Endodermal cell (in vitro differentiated cells): Measurements from ENCODE around the gene RNF145. TPM values are rescaled to one million over a fixed set of nuclear protein-coding genes. Genes with fewer than 3 reads are reported as not detected.
"Not testable (repeated sequence)": the region's sequence is repeated elsewhere in the genome, so short reads cannot be mapped to it uniquely, and the experiment has no call there.

ENCODE experiments used
- DNase-seq: peaks from one replicate; pipeline ENCODE4 v3.0.0-alpha.2; 2017
- H3K27ac ChIP-seq: 2 replicates; pipeline ENCODE4 v1.5.1; 2013; ENCODE audit warnings: mild to moderate bottlenecking, low read depth, low read length, moderate library complexity
- H3K27me3 ChIP-seq: 2 replicates; pipeline ENCODE4 v1.6.1; 2013; ENCODE audit warnings: mild to moderate bottlenecking, low read length, moderate library complexity; ENCODE audit not compliant: insufficient read depth, control insufficient read depth, poor library complexity, severe bottlenecking
- H3K36me3 ChIP-seq: 2 replicates; pipeline ENCODE4 v1.7.0; 2013; ENCODE audit warnings: mild to moderate bottlenecking, low read length, moderate library complexity; ENCODE audit not compliant: control insufficient read depth, insufficient read depth
- H3K4me1 ChIP-seq: one replicate; pipeline ENCODE4 v1.7.0; 2013; ENCODE audit warnings: low read length; ENCODE audit not compliant: control insufficient read depth, insufficient read depth
- H3K4me3 ChIP-seq: 2 replicates; pipeline ENCODE4 v1.5.1; 2013; ENCODE audit warnings: mild to moderate bottlenecking, low read length, moderate library complexity
- H3K9ac ChIP-seq: 2 replicates; pipeline ENCODE4 v1.6.1; 2013; ENCODE audit warnings: mild to moderate bottlenecking, low read length, moderate library complexity; ENCODE audit not compliant: poor library complexity, severe bottlenecking; ENCODE audit errors: extremely low read depth
- H3K9me3 ChIP-seq: 2 replicates; pipeline ENCODE4 v1.6.1; 2013; ENCODE audit warnings: mild to moderate bottlenecking, low read length, moderate library complexity; ENCODE audit not compliant: control insufficient read depth
- H3K27ac Mint-ChIP-seq: 2 replicates; pipeline ENCODE4 v1.8.0; 2020; ENCODE audit warnings: mixed read lengths
- H3K27me3 Mint-ChIP-seq: 2 replicates; pipeline ENCODE4 v1.8.0; 2021; ENCODE audit warnings: mild to moderate bottlenecking, mixed read lengths; ENCODE audit not compliant: insufficient read depth
- H3K36me3 Mint-ChIP-seq: 2 replicates; pipeline ENCODE4 v1.8.0; 2020; ENCODE audit warnings: low read depth, mixed read lengths
- H3K4me1 Mint-ChIP-seq: 2 replicates; pipeline ENCODE4 v1.8.0; 2020; ENCODE audit warnings: mixed read lengths
- H3K4me3 Mint-ChIP-seq: 2 replicates; pipeline ENCODE4 v1.8.0; 2020; ENCODE audit warnings: mild to moderate bottlenecking, moderate library complexity, mixed read lengths
- H3K9me3 Mint-ChIP-seq: 2 replicates; pipeline ENCODE4 v1.8.0; 2020; ENCODE audit warnings: mild to moderate bottlenecking, mixed read lengths
- CTCF ChIP-seq: fragments of 200-600 bp; sonication (generic); conservative IDR thresholded peaks from 2 replicates; pipeline ENCODE4 v1.5.0; 2021; ENCODE audit warnings: antibody characterized with exemption, mild to moderate bottlenecking
- WGBS, 2 experiments: methylation state at CpG; one replicate each; pipeline versions ENCODE4 v1.1.5 to v1.1.7; 2013; ENCODE audit warnings: missing lambda C conversion rate in 2 of 2, mixed read lengths in 1 of 2; ENCODE audit not compliant: insufficient coverage in 1 of 2, insufficient read length in 1 of 2; 5-methylcytosine and 5-hydroxymethylcytosine counted together
- total RNA-seq, 2 donors: library from RNA; stranded (reverse); fragmentation: NEBNext Ultra II Directional in 1 of 2; extraction: Animal tissue kit (Norgen Biotek cat#: 25700) in 1 of 2; gene quantifications; 2 replicates in 1 of 2; 3 replicates in 1 of 2; pipeline ENCODE4 v1.2.1, GENCODE V29; 2021

The RNF145 gene
- total RNA-seq, 2 donors from 2014 or later, result 50.2 to 50.4 TPM

- Mint-ChIP-seq H3K4me1 (peaks cover 4% of the 10 kb centered on the region), H3K27me3 (no peaks in the 10 kb centered on the region), H3K9me3 (peaks cover 20% of the 10 kb centered on the region), H3K4me3 (no peak overlapping the region), H3K36me3 (no peaks in the 10 kb centered on the region), H3K27ac (no peak overlapping the region)
- Histone ChIP-seq H3K9me3 (peaks cover 8% of the 10 kb centered on the region), H3K9ac (no peak overlapping the region), H3K27me3 (no peaks in the 10 kb centered on the region), H3K4me3 (no peak overlapping the region), H3K36me3 (no peaks in the 10 kb centered on the region), H3K4me1 (no peaks in the 10 kb centered on the region), H3K27ac (no peak overlapping the region)
- TF ChIP-seq CTCF, result no peak
- DNase-seq, result no peak
- WGBS, 2 experiments, result no CpG with 5 or more reads among the region's 2 CpGs
Measured at GRCh38 chr5:159123189-159123588, 86.2 kb downstream of the RNF145 start.

- Mint-ChIP-seq H3K27me3 (no peaks in the 10 kb centered on the region), H3K36me3 (no peaks in the 10 kb centered on the region), H3K9me3 (peaks cover 9% of the 10 kb centered on the region), H3K27ac (no peak overlapping the region), H3K4me1 (no peaks in the 10 kb centered on the region), H3K4me3 (no peak overlapping the region)
- no peak overlapping the region for H3K27ac ChIP-seq
- no peaks in the 10 kb centered on the region for H3K4me1 ChIP-seq
- WGBS, 2 experiments, result 96% methylated on average over 2 of the region's 3 CpGs; no CpG with 5 or more reads in 1 of the 2 experiments
- TF ChIP-seq CTCF, result no peak
- no peak overlapping the region for H3K9ac ChIP-seq
- no peaks in the 10 kb centered on the region for H3K9me3 ChIP-seq
- H3K4me3 ChIP-seq, result no peak overlapping the region
- no peaks in the 10 kb centered on the region for H3K36me3 ChIP-seq
- DNase-seq, result no peak
- no peaks in the 10 kb centered on the region for H3K27me3 ChIP-seq
Measured at GRCh38 chr5:159121061-159121460, 88.3 kb downstream of the RNF145 start.

GRCh38 chr5:159120446-159120845, 88.9 kb downstream of the RNF145 start:
- H3K4me3 ChIP-seq, result no peak overlapping the region
- no peaks in the 10 kb centered on the region for H3K4me1 Mint-ChIP-seq
- H3K36me3 ChIP-seq, result no peaks in the 10 kb centered on the region
- no peak overlapping the region for H3K27ac Mint-ChIP-seq
- H3K9me3 ChIP-seq, result no peaks in the 10 kb centered on the region
- H3K27ac ChIP-seq, result no peak overlapping the region
- DNase-seq, result no peak
- no peaks in the 10 kb centered on the region for H3K27me3 Mint-ChIP-seq
- no peaks in the 10 kb centered on the region for H3K36me3 Mint-ChIP-seq
- TF ChIP-seq CTCF, result no peak
- H3K4me1 ChIP-seq, result no peaks in the 10 kb centered on the region
- 91 to 92% methylated on average over 3 to 4 of the region's 4 CpGs for WGBS, 2 experiments
- H3K4me3 Mint-ChIP-seq, result no peak overlapping the region
- H3K9ac ChIP-seq, result no peak overlapping the region
- H3K27me3 ChIP-seq, result no peaks in the 10 kb centered on the region
- H3K9me3 Mint-ChIP-seq, result peaks cover 9% of the 10 kb centered on the region

- not testable (repeated sequence) for H3K4me1 Mint-ChIP-seq, H3K27me3 ChIP-seq, H3K27ac Mint-ChIP-seq, H3K9me3 ChIP-seq, H3K4me1 ChIP-seq, H3K4me3 ChIP-seq, H3K9ac ChIP-seq, H3K36me3 ChIP-seq, H3K36me3 Mint-ChIP-seq, H3K27me3 Mint-ChIP-seq, H3K4me3 Mint-ChIP-seq, H3K27ac ChIP-seq, H3K9me3 Mint-ChIP-seq, DNase-seq
- 67 to 89% methylated on average over 1 to 4 of the region's 4 CpGs for WGBS, 2 experiments
Measured at GRCh38 chr5:159119842-159120241, 89.5 kb downstream of the RNF145 start.

GRCh38 chr5:159118958-159119659, 90.2 kb downstream of the RNF145 start:
- not testable (repeated sequence) for H3K4me1 ChIP-seq, H3K27me3 Mint-ChIP-seq, H3K36me3 Mint-ChIP-seq, H3K27ac ChIP-seq, H3K4me3 ChIP-seq, H3K9ac ChIP-seq, H3K4me3 Mint-ChIP-seq, H3K27me3 ChIP-seq, H3K4me1 Mint-ChIP-seq, H3K36me3 ChIP-seq, H3K27ac Mint-ChIP-seq, H3K9me3 Mint-ChIP-seq, DNase-seq, H3K9me3 ChIP-seq
- WGBS, 2 experiments, result 90 to 92% methylated on average over 13 to 39 of the region's 39 CpGs
